ENCODE data around the gene TOPBP1. TPM values are rescaled to one million over a fixed set of nuclear protein-coding genes. Genes with fewer than 3 reads are reported as not detected.

The TOPBP1 gene
- total and polyA plus RNA-seq, 2 of the 8 experiments (the other 6 are each of a cell fraction or from before 2014, with no cell fraction given): 19.7 to 35.9 TPM

DNA sequence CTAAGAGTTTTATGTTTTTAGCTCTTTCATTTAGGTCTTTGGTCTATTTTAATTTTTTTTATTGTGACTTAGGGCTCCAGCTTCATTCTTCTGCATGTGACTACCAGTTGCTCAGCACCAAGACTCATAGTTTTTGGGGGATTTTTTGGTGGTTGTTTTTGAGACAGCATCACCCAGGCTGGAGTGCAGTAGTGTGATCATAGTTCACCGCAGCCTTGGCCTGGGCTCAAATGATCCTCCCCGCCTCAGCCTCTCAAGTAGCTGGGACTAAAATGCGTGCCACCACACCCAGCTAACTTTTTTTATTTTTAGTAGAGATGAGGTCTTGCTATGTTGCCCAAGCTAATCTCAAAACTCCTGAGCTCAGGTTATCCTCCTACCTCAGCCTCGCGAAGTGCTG lies 68.9 kb downstream of the TOPBP1 start:
- Histone ChIP-seq H3K9ac (replicated peaks in 1 of 4; ENCODE audit: extremely low read depth in 1 of 4, low read depth in 3 of 4, low read length in 3 of 4) (no peak overlapping the region), H4K8ac (ENCODE audit: extremely low read depth, insufficient read depth, low read length) (no peak overlapping the region), H3K56ac (replicated peaks; ENCODE audit: insufficient read length, low read depth, low read length) (no peak overlapping the region), H2BK15ac (ENCODE audit: low read length) (no peak overlapping the region), H3K79me1 (ENCODE audit: low read depth, low read length) (no peaks in the 10 kb centered on the region), H3K4me3 (ENCODE audit: extremely low read depth in 1 of 4, insufficient read depth in 2 of 4, low read depth in 3 of 4, low read length in 4 of 4) (no peak overlapping the region), H3K36me3 (ENCODE audit: control insufficient read depth in 2 of 4, insufficient read depth in 4 of 4, low read length in 3 of 4) (peaks cover 11 to 22% (median 15%) of the 10 kb centered on the region in 4 experiments), H3K4me1 (replicated peaks in 1 of 4; ENCODE audit: control insufficient read depth in 3 of 4, insufficient read depth in 4 of 4, low read length in 3 of 4) (no peaks in the 10 kb centered on the region), H2BK120ac (replicated peaks; ENCODE audit: low read depth, low read length) (no peak overlapping the region), H2BK20ac (ENCODE audit: low read length) (no peak overlapping the region), H3K14ac (ENCODE audit: insufficient read length) (no peak overlapping the region), H4K91ac (replicated peaks; ENCODE audit: insufficient read length, low read length) (no peak overlapping the region), H4K5ac (ENCODE audit: insufficient read length, low read depth, low read length) (no peak overlapping the region), H2BK5ac (ENCODE audit: low read depth, low read length) (no peak overlapping the region), H3K23ac (ENCODE audit: insufficient read length) (no peak overlapping the region), H3K27me3 (replicated peaks in 1 of 4; ENCODE audit: control insufficient read depth in 3 of 4, extremely low read depth in 1 of 4, insufficient read depth in 3 of 4, low read length in 3 of 4) (no peaks in the 10 kb centered on the region), H3K4ac (replicated peaks; ENCODE audit: insufficient read length, low read depth, low read length) (no peak overlapping the region), H3K18ac (ENCODE audit: extremely low read depth, low read length) (no peak overlapping the region), H2AFZ (ENCODE audit: low read length) (no peak overlapping the region), H2AK5ac (ENCODE audit: low read depth, low read length) (no peak overlapping the region), H2BK12ac (ENCODE audit: low read depth, low read length) (no peak overlapping the region), H3K9me3 (ENCODE audit: insufficient read depth in 2 of 2, low read depth in 1 of 2, low read length in 1 of 2) (no peaks in the 10 kb centered on the region), H3K79me2 (ENCODE audit: control insufficient read depth in 1 of 2, insufficient read depth in 2 of 2, low read length in 2 of 2) (no peaks in the 10 kb centered on the region), H3K27ac (ENCODE audit: low read depth, low read length) (no peak overlapping the region), H4K20me1 (replicated peaks in 1 of 2; ENCODE audit: control insufficient read depth in 1 of 2, insufficient read depth in 2 of 2, low read length in 2 of 2) (peaks cover 3 to 8% of the 10 kb centered on the region in 2 experiments), H3K4me2 (ENCODE audit: insufficient read depth in 1 of 2, low read depth in 2 of 2, low read length in 2 of 2) (no peak overlapping the region), H3K23me2 (ENCODE audit: low read depth, low read length) (no peaks in the 10 kb centered on the region)
- FAIRE-seq (no peak), DNase-seq (ENCODE audit: low read depth in 1 of 2, low spot score in 2 of 2) (no peak)
- TF ChIP-seq SIX5 (IDR thresholded peaks at IDR 0.05; ENCODE audit: low read depth, low read length) (no peak), KDM5A (IDR thresholded peaks at IDR 0.05; ENCODE audit: low read length) (no peak)
- ChIA-PET POLR2A (ENCODE audit: partially characterized antibody) (interaction anchor here (0.9 to 1.1 kb wide), 2 partner anchors 18 to 23 kb away, joined by 3 read pairs; no protein-coding TSS in a partner anchor), CTCF (ENCODE audit: partially characterized antibody) (interaction anchor here (0.6 to 1.2 kb wide), 2 partner anchors 15 to 98 kb away, joined by 3 to 6 read pairs; no protein-coding TSS in a partner anchor)
- 91% methylated on average over 5 of the region's 5 CpGs; no CpG with 5 or more reads in 1 of the 2 experiments for WGBS, 2 experiments (ENCODE audit: extremely low coverage in 1 of 2, insufficient coverage in 1 of 2, insufficient read length in 1 of 2, insufficient replicate concordance in 2 of 2, low coverage in 1 of 2, low lambda C conversion rate in 2 of 2, missing lambda C conversion rate in 1 of 2)

All from H1 (cell line).